DMS 273 treated with DMSO at 0.1 percent for 48 hours (cell line): ENCODE data around the gene IL1A.
"Not testable (repeated sequence)": the region's sequence is repeated elsewhere in the genome, so short reads cannot be mapped to it uniquely, and the experiment has no call there.

Experiments
- DNase-seq: peaks from one replicate; lab custom pipeline; 2025; lab: John Stamatoyannopoulos, UW

The IL1A gene, protein sequence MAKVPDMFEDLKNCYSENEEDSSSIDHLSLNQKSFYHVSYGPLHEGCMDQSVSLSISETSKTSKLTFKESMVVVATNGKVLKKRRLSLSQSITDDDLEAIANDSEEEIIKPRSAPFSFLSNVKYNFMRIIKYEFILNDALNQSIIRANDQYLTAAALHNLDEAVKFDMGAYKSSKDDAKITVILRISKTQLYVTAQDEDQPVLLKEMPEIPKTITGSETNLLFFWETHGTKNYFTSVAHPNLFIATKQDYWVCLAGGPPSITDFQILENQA

DNA sequence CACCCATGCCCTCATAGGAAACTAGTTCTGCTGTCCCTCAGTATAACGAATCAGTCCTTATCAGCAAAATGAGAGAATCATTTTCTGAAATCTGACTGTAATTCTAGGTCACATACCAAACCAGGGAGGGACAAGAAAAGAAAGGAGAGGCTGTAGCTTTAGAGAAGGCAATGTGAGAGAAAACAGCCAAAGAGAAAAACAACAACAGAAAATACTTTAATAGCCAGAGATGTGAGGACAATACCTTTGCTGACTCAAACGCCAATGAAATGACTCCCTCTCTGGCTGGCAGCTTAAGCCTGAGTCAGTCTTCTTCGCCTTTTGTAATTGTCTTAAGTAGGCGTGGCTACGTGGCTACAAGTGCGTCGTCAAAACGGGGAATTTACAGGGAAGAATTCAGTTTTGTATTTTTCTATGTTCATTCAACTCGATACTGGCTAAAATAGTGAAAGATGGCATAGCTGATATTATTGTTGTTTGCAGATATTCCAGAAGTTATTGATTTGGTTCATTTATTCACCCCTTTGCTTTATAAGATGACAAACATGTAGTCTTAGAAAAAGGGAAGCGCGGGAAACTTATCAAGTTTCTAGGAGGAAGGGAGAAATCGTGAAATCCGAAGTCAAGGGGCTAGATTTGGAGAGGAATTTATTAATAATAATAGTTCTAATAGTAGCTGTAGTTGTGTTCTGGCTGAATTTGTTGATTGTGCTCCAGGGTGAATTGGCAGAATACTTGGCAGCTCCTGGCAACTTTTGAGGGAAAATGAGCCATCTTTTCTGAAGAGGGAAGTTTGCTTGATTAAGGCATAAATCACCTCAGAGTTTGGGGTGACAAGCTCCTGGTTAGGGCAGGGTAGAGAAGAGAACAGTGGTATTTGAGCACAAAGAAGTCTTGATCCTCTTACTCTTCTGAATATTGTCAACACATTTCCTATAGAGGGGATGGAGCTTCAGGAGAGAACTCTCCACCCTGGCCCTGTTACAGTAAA, at the start of gene IL1A:
IL1A (minus strand) TSS at position 295 of the 991 bp plus-strand sequence. CDS start 723 bp downstream, outside the sequence.
- no peak for DNase-seq

DNA sequence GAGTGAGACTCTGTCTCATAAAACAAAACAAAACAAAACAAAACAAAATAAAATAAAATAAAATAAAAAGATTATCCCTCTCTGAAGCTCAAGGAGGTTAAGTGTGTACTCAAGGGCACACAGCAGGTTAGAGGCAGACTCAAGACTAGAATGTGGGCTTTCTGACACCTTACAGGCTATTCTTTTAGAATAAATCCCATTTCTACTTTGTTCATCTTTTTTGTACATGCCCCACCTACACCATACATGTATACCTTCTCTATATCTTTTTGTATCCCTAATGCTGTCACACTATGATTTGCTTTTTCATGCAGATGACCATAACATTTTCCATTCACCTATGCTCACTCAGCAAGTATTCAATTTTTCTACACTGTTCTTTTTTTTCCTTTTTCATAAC, 49.7 kb upstream of the IL1A start:
- DNase-seq = no peak

DNA sequence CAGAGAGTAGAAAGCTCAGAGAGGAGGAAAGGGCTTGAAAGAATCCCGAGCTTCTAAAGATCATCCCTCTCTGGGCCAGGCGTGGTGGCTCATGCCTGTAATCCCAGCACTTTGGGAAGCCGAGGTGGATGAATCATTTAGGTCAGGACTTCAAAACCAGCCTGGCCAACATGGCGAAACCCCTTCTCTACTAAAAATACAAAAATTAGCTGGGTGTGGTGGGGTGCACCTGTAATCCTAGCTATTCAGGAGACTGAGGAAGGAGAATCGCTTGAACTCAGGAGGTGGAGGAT, 49.3 kb upstream of the IL1A start:
- not testable (repeated sequence) for DNase-seq

DNA sequence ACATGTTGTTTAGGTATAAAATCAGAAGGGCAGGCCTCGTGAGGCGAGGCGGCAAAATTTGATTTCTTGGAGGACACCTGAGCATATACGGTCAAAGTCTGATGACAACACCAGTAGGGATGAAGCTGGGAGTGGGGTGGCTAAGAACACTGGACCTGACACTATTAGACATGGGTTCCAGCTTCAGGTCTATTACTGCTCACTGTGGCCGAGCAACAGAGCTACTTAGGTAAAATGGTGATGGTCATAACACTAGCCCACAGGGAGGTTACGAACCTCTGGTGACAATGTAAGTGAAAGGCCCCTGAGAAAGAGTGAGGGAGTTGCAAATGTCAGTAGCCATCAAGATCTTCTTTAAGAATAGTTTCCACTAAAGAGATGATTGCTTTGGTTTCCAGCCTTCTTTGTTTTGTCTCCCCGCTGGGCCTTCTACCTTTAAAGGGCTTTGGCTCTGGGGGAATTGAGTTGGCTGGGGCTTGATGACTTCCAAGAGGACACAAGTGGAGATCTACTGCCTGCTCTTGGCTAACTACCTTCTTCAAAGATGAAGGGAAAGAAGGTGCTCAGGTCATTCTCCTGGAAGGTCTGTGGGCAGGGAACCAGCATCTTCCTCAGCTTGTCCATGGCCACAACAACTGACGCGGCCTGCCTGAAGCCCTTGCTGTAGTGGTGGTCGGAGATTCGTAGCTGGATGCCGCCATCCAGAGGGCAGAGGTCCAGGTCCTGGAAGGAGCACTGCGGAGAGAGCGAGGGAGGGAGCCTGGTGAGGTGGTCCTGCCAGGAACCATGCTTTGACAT, 48.7 kb upstream of the IL1A start:
- no peak for DNase-seq

DNA sequence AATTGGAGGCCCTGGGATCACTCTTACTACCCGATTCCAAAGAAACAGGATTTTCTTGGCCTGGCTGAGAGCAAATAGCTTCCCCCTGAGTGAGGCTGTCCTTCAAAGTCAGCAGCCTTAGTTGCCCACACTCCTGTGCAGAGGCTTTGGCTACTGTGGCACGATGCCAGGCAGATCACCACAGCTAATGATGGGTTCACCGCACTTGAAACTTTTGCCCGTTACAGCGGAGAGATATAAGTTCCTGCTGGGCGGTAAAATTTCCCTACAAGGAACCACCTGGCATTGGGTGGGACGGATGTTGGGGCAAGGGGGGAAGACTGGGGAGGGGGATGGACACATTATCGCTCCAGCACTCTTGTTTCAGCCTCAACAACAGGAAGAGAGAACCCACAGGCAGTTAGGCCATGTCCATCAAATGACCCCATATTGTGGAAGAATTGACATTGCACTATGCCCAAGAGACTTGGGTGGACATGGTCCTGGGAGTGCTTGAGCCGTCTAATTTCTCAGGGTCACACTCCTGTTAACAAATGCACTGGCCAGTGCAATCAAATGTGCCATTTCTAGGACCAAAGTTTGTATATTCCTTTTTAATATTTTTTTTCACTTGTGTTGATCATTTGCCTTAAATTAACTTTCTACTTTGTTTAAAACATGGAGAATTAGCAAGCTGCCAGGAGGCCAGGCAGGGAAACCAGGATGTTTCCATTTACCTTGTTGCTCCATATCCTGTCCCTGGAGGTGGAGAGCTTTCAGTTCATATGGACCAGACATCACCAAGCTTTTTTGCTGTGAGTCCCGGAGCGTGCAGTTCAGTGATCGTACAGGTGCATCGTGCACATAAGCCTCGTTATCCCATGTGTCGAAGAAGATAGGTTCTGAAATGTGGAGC, 47.9 kb upstream of the IL1A start:
- no peak for DNase-seq

DNA sequence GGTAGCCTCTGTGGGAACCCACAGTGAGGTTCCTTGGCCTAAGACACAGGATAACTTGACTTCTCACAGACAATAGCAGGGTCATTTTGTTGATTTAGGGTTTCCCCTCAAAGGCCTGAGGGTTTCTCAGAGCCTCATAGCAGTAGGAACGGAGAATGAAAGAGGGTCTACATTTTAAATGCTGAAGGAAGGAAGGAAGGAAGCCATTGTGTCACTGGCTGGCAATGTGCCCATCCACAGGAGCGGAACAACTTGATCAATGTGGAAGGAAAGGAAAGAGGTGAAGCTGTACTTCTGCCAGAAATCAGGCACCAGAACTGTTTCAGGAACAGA, 47.2 kb upstream of the IL1A start:
- DNase-seq = no peak

DNA sequence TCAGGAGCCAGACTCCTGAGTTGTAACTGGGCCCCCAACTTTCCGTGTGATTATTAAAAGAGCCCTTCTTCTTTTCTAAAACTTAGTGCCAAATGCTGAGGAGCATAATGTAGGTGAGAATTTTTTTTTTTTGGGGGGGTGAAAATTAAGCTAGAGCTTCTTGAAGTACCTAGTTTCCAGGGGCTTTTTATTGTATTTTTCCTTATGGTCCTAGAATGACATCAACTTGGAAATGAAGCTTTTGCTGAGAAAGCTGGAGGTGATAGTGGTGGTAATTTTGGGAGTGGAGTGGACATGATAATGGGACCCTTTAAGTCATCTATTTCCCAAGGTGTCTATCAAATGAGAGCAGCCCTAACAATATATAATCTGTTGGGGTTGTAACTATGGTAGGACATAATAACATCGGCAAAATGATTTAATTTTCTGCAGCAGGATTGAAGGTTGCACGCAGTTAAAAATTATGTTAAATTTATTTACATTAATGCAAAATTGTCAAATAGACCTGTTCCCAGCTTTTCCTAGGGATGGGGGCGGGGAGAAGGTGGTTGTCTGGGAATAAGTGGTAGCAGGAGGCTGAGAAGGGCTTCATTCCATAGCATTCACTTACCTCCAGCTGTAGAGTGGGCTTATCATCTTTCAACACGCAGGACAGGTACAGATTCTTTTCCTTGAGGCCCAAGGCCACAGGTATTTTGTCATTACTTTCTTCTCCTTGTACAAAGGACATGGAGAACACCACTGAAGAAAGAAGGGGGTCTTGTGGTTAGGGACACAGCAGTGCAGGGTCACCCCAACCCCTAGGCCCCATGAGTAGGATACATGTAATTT, 46.6 kb upstream of the IL1A start:
- DNase-seq = no peak

DNA sequence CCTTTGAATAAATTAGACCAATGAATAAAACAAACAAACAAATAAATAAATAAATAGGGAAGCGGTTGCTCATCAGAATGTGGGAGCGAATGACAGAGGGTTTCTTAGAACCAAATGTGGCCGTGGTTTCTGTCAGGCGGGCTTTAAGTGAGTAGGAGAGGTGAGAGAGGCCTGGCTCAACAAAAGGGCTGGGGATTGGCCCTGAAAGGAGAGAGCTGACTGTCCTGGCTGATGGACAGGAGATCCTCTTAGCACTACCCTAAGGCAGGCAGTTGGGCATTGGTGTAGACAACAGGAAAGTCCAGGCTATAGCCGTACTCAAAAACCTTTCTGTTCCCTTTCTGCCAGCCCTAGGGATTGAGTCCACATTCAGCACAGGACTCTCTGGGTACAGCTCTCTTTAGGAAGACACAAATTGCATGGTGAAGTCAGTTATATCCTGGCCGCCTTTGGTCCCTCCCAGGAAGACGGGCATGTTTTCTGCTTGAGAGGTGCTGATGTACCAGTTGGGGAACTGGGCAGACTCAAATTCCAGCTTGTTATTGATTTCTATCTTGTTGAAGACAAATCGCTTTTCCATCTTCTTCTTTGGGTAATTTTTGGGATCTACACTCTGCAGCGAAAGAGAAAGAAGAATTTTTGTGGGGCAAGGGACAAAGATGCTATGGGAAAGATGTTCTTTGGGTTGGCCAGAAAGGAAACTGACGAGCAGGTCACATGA, 45.8 kb upstream of the IL1A start:
- DNase-seq = no peak

DNA sequence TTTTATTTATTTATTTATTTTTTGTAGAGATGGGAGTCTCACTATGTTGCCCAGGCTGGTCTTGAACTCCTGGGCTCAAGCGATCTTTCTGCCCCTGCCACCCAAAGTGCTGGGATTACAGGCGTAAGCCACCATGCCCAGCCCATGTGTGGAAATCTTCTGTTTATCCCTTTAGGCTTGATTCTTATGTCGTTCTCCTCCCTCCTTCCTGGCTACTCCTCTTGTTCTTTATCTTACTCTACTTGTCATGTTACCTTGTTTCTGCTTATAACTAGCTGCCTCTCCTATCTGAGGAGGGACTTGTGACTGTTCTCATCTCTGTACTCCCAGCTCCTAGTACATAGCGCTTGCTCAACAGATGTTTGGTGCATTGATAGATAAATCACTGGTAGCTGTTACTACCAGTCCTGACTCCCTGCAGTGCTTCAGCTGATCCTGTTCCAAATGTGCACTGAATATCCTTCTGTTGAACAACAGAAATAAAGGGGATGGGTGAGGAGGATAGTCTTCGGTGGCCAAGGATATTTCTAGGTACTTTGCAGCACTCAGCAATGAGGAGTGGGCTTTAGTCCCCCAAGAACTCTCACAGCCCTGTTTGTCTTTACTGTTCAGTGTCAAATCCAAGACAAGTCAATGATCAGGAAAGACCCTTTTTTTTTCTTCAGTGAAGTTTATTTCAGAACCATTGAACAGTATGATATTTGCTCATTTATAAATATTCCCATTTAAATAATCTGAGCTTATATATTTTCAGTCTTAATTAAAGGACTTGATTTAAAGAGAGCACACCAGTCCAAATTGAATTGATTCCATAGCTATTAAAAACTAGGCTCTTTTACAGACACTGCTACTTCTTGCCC, 45.0 kb upstream of the IL1A start:
- DNase-seq = no peak

DNA sequence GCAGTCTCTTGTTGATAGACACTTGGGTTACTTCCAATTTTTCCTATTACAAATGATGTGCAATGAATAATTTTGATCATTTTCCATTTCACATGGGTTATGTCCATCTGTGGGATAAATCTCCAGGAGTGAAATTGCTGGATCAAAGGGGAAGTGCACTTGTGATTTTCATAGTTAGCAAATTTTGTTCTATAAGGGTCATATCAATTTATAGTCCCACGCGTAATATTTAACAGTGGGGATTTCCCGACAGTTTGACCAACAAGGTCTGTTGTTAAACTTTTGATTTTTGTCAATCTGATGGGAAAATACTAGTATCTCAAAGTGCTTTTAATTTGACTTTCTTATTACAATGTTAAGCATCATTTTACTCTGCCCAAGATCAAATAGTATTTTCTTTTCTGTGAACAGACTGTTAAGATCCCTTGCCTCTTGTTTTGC, 44.0 kb upstream of the IL1A start:
- DNase-seq = no peak

DNA sequence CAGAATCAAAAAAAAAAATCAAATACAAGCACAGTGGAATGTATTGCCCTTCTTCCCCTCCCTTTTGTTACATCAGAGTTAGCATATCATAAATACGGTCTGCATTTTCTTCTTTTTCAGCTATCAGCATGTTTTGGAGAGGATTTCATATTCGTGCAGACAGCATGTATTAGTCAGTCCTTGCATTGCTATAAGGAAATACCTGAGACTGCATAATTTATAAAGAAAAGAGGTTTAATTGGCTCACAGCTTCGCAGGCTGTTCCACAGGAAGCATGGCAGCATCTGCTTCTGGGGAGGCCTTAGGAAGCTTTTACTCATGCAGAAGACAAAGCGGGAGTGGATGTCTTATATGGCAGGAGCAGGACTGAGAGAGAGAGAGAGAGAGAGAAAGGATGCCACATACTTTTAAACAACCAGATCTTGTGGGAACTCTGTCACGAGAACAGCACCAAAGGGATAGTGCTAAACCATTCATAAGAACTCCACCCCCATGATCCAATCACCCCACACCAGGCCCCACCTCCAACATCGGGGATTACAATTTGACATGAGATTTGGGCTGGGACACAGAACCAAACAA, 43.4 kb upstream of the IL1A start:
- no peak for DNase-seq

DNA sequence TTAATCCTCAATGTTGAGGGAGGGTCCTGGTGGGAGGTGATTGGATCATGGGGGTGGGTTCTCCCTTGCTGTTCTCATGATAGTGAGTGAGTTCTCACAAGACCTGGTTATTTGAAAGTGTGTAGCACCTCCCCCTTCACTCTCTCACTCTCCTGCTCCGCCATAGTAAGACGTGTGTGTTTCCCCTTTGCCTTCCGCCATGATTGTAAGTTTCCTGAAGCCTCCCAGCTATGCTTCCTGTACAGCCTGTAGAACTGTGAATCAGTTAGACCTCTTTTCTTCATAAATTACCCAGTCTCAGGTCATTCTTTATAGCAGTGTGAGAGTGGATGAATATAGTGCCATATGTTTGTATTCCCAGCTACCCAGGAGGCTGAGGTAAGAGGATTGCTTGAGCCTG, 42.7 kb upstream of the IL1A start:
- no peak for DNase-seq

DNA sequence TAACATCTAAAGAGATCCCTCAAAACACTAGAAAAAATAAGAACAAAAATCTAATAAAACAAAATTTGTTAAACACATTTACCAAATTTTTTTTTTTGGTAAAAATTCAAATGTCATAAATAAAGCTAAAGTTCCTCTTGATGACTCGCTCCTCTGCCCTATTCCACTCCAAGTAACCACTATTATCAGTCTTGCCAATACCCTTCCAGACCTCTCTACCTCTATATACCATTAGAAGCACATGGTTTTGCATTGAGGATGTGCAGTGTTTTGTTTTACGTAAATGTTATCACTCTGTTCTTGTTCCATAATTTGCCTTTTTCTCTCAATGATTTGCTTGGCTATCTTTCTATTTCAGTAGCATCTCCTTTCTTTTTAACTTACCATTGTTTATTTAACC, 41.4 kb upstream of the IL1A start:
- DNase-seq = no peak

DNA sequence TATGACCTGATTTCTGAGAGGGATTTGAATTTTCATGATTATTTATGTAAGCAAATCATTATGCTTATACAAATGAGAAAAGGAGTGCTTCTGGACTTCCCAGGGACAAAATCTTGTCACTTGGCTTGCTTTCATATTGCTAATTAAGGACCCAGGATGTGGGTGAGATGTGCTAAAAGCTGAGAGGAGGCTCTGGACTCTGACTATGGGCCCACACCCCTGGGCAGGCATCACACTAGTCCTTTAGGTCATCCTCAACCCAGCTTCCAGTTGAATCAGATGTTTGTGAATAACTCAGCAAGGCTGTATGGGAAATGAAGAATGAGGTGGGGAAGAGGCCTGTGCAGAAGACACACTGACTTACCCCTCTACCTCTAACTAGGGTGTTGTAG, 40.4 kb upstream of the IL1A start:
- DNase-seq = no peak

DNA sequence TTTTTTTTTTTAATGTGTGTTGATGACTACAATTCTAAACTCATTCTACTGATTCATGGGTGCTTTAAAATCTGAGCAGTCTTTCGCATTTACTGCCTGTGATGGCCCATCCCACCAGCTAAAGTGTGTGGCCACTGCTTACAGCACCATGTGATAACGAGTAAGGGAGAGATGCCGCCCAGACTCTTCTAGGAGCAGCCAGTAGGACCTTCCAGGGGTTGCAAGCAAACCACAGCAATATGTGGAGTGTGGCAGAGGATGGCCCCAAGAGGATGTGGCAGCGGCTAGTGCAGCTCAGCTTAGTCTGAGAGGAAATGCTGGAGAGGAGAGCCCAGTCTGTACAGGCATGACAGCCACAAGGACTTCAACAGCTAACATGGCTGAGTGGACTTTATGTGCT, 37.4 kb upstream of the IL1A start:
- no peak for DNase-seq

DNA sequence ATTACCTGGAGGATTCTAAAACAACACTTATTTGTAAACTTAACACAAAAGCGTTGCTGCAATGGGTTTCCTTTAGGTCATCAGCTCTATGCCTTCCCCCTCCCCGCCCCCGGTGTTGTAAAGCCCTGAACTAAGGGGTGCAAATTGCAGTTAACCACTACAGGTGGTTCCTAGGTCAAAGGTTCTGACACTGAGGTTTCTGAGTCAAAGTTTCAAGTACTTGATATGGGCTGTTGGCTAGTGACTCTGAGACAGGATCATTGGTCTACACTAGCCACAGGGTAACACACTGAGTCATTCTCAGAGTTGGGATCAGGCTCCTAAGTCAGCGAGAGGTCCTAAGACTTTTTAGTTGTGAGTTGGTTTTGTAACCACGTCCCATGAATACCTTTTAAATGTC, 36.8 kb upstream of the IL1A start:
- no peak for DNase-seq

DNA sequence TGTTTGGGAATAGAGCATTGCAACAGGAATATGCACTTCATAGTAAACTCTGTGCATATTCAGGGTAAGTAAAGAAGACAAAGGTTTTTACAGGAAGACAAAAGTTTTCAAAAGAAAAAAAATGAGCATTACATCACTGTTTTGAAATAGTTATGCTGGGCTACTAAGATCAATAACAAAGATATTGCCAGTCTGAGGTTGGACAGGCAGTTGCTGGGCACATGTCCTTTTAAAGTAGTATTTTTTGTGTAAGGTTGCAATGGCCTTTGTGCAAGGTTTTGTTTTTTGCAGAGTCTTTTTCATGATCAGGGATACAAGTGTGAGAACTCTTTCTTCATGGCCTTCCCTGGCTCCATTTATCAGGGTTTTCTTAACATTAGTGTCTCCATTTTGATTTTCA, 36.0 kb upstream of the IL1A start:
- no peak for DNase-seq

DNA sequence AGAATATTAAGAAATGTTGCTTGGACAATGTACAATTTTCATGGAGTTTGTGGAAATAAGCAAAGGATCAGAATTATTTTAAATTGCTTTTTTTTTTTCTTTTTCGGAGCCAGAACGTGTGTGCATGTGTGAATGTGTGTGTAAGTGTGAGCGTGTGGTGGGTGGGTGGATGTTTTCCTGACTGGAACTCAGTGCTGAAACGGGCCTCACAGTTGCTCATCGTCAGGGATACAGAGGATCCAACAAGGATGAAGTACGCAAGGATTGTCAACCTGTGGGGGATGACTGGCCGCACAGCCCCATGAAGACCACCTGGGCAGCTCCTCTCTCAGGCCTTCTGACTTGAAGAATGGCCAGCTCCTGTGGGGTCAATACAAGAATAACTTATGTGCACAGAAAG, 34.8 kb upstream of the IL1A start:
- DNase-seq = no peak
